Stimulated activated CD8-positive, alpha-beta memory T cell treated with anti-CD3 and anti-CD28 coated beads, Interleukin-15, amount 100 ng/mL, for 1 hour (primary cell): ENCODE measurements around the gene PPP1R7.

Source experiments
- DNase-seq: peaks from one replicate; pipeline ENCODE4 v3.0.0-alpha.2; 2020; ENCODE audit warnings: low read depth

The PPP1R7 gene

GRCh38 chr2:241232736-241233575 lies 82.7 kb downstream of the PPP1R7 start:
- DNase-seq = no peak
